MCF 10A (cell line): ENCODE data around the gene ANTKMT. TPM values are rescaled to one million over a fixed set of nuclear protein-coding genes. Genes with fewer than 3 reads are reported as not detected.

Source experiments
- BruUV-seq: library from RNA; stranded (reverse); fragments of 400-500 nt; replicated peaks from 2 replicates; lab custom pipeline; 2021; lab: Mats Ljungman, UMichigan
- CTCF ChIA-PET: fragments of 300-600 bp; sonication (Branson Sonifier 250); formaldehyde crosslinking; extraction: SDS; loops from one replicate; lab custom pipeline; 2021; ENCODE audit warnings: antibody characterized with exemption, inconsistent platforms; lab: Yijun Ruan, JAX
- POLR2A ChIA-PET: fragments of 300-600, 350-650 bp; sonication (Branson Sonifier 250); formaldehyde crosslinking; extraction: SDS; loops from one replicate; lab custom pipeline; 2020; ENCODE audit warnings: antibody characterized with exemption, inconsistent platforms; lab: Yijun Ruan, JAX
- DNase-seq: peaks from one replicate; pipeline ENCODE4 v3.0.0-alpha.2; 2018; ENCODE audit not compliant: unreplicated experiment
- H3K27ac Mint-ChIP-seq: one replicate; pipeline ENCODE4 v1.8.0; 2022; ENCODE audit warnings: mild to moderate bottlenecking, low read depth, mixed read lengths; ENCODE audit not compliant: unreplicated experiment
- H3K27me3 Mint-ChIP-seq: one replicate; pipeline ENCODE4 v1.8.0; 2022; ENCODE audit warnings: mixed read lengths; ENCODE audit not compliant: insufficient read depth, unreplicated experiment
- H3K36me3 Mint-ChIP-seq: one replicate; pipeline ENCODE4 v1.8.0; 2022; ENCODE audit warnings: mild to moderate bottlenecking, moderate library complexity, mixed read lengths; ENCODE audit not compliant: insufficient read depth, unreplicated experiment
- H3K4me1 Mint-ChIP-seq: one replicate; pipeline ENCODE4 v1.8.0; 2022; ENCODE audit warnings: mixed read lengths; ENCODE audit not compliant: insufficient read depth, unreplicated experiment
- H3K4me3 Mint-ChIP-seq: one replicate; pipeline ENCODE4 v1.8.0; 2022; ENCODE audit warnings: mild to moderate bottlenecking, moderate library complexity, mixed read lengths; ENCODE audit not compliant: unreplicated experiment
- H3K9me3 Mint-ChIP-seq: one replicate; pipeline ENCODE4 v1.8.0; 2022; ENCODE audit warnings: mixed read lengths; ENCODE audit not compliant: unreplicated experiment
- intact Hi-C: fragments of 100-400 bp; cut with micrococcal nuclease; formaldehyde crosslinking; loops from 2 replicates; pipeline ENCODE4 v1.14.1; 2022
- total RNA-seq: library from RNA; stranded (reverse); gene quantifications from 2 replicates; pipeline ENCODE4 v1.2.3, GENCODE V29; 2022
- TF ChIP-seq, protein P1 (sequence below): fragments of 200-600 bp; IDR thresholded peaks from one replicate; pipeline ENCODE4 v1.8.0; 2022; ENCODE audit warnings: antibody characterized with exemption, mild to moderate bottlenecking; ENCODE audit not compliant: unreplicated experiment

ANTKMT gene
- total RNA-seq, 1 experiment from 2014 or later = 54.7 TPM

DNA sequence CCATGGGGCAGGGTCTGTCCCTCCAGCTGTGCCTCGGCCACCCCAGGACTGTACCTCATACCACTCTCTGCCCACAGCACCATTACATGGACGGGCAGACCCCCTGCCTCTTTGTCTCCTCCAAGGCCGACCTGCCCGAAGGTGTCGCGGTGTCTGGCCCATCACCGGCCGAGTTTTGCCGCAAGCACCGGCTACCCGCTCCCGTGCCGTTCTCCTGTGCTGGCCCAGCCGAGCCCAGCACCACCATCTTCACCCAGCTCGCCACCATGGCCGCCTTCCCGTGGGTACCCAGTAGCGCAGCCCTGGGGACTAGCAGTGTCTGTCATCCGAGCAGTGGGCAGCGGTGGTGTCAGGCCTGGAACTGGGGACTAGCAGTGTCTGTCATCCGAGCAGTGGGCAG, 48.1 kb upstream of the ANTKMT start:
- no TSS peak for BruUV-seq
- TF ChIP-seq, protein P1, sequence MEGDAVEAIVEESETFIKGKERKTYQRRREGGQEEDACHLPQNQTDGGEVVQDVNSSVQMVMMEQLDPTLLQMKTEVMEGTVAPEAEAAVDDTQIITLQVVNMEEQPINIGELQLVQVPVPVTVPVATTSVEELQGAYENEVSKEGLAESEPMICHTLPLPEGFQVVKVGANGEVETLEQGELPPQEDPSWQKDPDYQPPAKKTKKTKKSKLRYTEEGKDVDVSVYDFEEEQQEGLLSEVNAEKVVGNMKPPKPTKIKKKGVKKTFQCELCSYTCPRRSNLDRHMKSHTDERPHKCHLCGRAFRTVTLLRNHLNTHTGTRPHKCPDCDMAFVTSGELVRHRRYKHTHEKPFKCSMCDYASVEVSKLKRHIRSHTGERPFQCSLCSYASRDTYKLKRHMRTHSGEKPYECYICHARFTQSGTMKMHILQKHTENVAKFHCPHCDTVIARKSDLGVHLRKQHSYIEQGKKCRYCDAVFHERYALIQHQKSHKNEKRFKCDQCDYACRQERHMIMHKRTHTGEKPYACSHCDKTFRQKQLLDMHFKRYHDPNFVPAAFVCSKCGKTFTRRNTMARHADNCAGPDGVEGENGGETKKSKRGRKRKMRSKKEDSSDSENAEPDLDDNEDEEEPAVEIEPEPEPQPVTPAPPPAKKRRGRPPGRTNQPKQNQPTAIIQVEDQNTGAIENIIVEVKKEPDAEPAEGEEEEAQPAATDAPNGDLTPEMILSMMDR = no peak
- H3K27ac Mint-ChIP-seq = no peak overlapping the region
- no peak overlapping the region for H3K4me3 Mint-ChIP-seq
- no peak for DNase-seq
- no peaks in the 10 kb centered on the region for H3K9me3 Mint-ChIP-seq
- H3K27me3 Mint-ChIP-seq = no peaks in the 10 kb centered on the region
- intact Hi-C loops = no loop called here
- no peaks in the 10 kb centered on the region for H3K4me1 Mint-ChIP-seq
- POLR2A ChIA-PET = interaction anchor here (0.7 to 1.3 kb wide), 5 partner anchors 10 to 46 kb away, joined by 3 to 4 read pairs (median 4); partner anchors contain the start of gene JMJD8
- peaks cover 50% of the 10 kb centered on the region for H3K36me3 Mint-ChIP-seq
- CTCF ChIA-PET = interaction anchor here (0.6 kb wide), 1 partner anchor 76 kb away, joined by 4 read pairs; no protein-coding TSS in a partner anchor

DNA sequence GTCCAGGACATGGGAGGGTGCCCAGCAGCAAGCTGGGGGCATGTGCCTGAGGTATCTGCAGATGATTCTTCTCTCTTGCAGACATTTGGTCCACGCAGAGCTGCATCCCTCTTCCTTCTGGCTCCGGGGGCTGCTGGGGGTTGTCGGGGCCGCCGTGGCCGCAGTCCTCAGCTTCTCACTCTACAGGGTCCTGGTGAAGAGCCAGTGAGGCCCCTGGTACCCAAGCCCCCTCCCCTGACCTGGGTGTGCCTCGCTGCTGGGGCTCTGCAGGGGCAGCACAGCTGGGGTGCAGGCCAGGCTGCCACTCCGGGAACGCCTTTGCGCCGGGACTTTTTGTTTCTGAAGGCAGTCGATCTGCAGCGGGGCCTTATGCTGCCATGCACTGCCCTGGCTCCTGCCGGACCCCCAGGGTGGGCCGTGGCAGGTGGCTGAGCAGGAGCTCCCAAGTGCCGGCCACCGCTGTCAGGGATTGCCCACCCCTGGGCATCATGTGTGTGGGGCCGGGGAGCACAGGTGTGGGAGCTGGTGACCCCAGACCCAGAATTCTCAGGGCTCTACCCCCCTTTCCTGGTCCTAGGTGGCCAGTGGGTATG, 47.5 kb upstream of the ANTKMT start:
- ChIA-PET POLR2A (interaction anchor here (0.7 to 1.3 kb wide), 5 partner anchors 9 to 47 kb away, joined by 3 to 4 read pairs (median 4); partner anchors contain the start of gene JMJD8), CTCF (no interaction called here)
- H3K4me1 Mint-ChIP-seq = no peaks in the 10 kb centered on the region
- peak overlapping the region; percentile 27 for H3K27ac Mint-ChIP-seq
- TSS peak; percentile 44 for BruUV-seq
- no peak overlapping the region for H3K4me3 Mint-ChIP-seq
- peaks cover 50% of the 10 kb centered on the region for H3K36me3 Mint-ChIP-seq
- no peak for DNase-seq
- H3K9me3 Mint-ChIP-seq = no peaks in the 10 kb centered on the region
- intact Hi-C loops = no loop called here
- no peaks in the 10 kb centered on the region for H3K27me3 Mint-ChIP-seq
- TF ChIP-seq, protein P1 = no peak

DNA sequence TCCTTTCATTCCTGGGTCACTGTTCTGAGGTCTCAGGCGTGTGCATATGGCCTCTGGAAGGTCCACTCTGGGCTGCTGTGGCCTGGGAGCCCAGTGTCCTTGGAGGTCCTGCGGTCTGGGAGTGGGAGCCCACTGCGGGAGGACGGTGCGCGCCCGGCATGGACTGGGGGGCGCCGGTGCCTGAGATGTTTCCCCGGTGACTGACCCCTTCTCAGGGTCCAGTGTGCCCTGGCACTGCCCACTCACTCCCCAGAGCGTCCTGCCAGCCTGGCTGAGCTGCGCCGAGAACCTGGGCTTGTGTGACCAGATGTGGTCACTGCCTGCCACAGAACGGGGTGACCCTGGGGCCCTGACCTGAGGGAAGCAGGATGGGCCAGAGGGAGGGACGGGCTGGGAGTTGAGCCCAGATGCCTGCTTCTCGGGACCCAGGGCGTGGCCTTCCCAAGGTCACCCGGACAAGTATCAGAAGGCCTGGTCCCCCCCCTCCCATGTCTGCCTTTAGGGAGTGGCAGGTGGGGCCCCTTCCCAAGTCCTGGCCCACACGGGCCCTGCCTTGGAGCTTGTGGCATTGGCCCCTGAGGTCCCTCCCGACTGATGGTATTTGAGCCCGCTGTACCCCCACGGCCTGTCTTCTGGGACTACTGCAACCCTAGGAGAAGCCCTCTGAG, 46.6 kb upstream of the ANTKMT start:
- no peaks in the 10 kb centered on the region for H3K27me3 Mint-ChIP-seq
- intact Hi-C loops = no loop called here
- no peak for DNase-seq
- TF ChIP-seq, protein P1 = no peak
- BruUV-seq = no TSS peak
- peak overlapping the region; percentile 27 for H3K27ac Mint-ChIP-seq
- ChIA-PET CTCF (no interaction called here), POLR2A (interaction anchor here (1.2 to 1.5 kb wide), 2 partner anchors 8 to 10 kb away, joined by 4 to 7 read pairs; partner anchors contain the start of gene JMJD8)
- H3K4me3 Mint-ChIP-seq = no peak overlapping the region
- no peaks in the 10 kb centered on the region for H3K4me1 Mint-ChIP-seq
- H3K9me3 Mint-ChIP-seq = no peaks in the 10 kb centered on the region
- peaks cover 54% of the 10 kb centered on the region for H3K36me3 Mint-ChIP-seq
